Adipocyte (in vitro differentiated cells): ENCODE data around the gene ERC1.
"Not testable (repeated sequence)": the region's sequence is repeated elsewhere in the genome, so short reads cannot be mapped to it uniquely, and the experiment has no call there.

Source experiments
- DNase-seq: peaks from one replicate; pipeline ENCODE4 v3.0.0-alpha.2; 2015; ENCODE audit warnings: low read depth
- H3K27me3 ChIP-seq: replicated peaks from 2 replicates; pipeline ENCODE4 v1.7.0; 2013; ENCODE audit warnings: mild to moderate bottlenecking, low read length, moderate library complexity; ENCODE audit not compliant: control insufficient read depth, insufficient read depth
- H3K36me3 ChIP-seq: 2 replicates; pipeline ENCODE4 v1.7.0; 2013; ENCODE audit warnings: low read length, mild to moderate bottlenecking, moderate library complexity; ENCODE audit not compliant: control insufficient read depth, insufficient read depth, severe bottlenecking
- H3K4me1 ChIP-seq: 2 replicates; pipeline ENCODE4 v1.7.0; 2013; ENCODE audit warnings: mild to moderate bottlenecking, low read length, moderate library complexity; ENCODE audit not compliant: control insufficient read depth, insufficient read depth
- H3K4me3 ChIP-seq: 2 replicates; pipeline ENCODE4 v1.7.0; 2013; ENCODE audit warnings: mild to moderate bottlenecking, low read length, moderate library complexity
- H3K9ac ChIP-seq: 2 replicates; pipeline ENCODE4 v1.7.0; 2013; ENCODE audit warnings: mild to moderate bottlenecking, low read length, moderate library complexity
- H3K9me3 ChIP-seq: 2 replicates; pipeline ENCODE4 v1.7.0; 2013; ENCODE audit warnings: mild to moderate bottlenecking, low read length, moderate library complexity; ENCODE audit not compliant: control insufficient read depth

ERC1 gene

GRCh38 chr12:1313906-1314305, 322.9 kb downstream of the ERC1 start:
- no peak for DNase-seq
- no peak overlapping the region for H3K9ac ChIP-seq
- no peaks in the 10 kb centered on the region for H3K27me3 ChIP-seq
- no peak overlapping the region for H3K4me3 ChIP-seq
- no peaks in the 10 kb centered on the region for H3K36me3 ChIP-seq
- peaks cover 7% of the 10 kb centered on the region for H3K9me3 ChIP-seq
- H3K4me1 ChIP-seq = peaks cover 15% of the 10 kb centered on the region

- H3K4me3 ChIP-seq = no peak overlapping the region
- DNase-seq = no peak
- H3K9me3 ChIP-seq = peaks cover 7% of the 10 kb centered on the region
- no peaks in the 10 kb centered on the region for H3K36me3 ChIP-seq
- H3K27me3 ChIP-seq = no peaks in the 10 kb centered on the region
- no peak overlapping the region for H3K9ac ChIP-seq
- peaks cover 21% of the 10 kb centered on the region for H3K4me1 ChIP-seq
Observed at GRCh38 chr12:1314523-1314922, 323.5 kb downstream of the ERC1 start.

DNA sequence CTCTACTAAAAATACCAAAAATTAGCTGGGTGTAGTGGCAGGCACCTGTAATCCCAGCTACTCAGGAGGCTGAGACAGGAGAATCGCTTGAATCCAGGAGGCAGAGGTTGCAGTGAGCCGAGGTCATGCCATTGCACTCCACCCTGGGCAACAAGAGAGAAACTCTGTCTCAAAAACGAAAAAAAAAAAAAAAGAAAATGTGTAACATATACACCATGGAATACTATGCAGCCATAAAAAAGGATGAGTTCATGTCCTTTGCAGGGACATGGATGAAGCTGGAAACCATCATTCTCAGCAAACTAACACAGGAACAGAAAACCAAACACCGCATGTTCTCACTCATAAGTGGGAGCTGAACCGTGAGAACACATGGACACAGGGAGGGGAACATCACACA, 326.0 kb downstream of the ERC1 start:
- peaks cover 27% of the 10 kb centered on the region for H3K4me1 ChIP-seq
- H3K9ac ChIP-seq, H3K27me3 ChIP-seq, H3K4me3 ChIP-seq, H3K36me3 ChIP-seq, DNase-seq, H3K9me3 ChIP-seq: not testable (repeated sequence)

DNA sequence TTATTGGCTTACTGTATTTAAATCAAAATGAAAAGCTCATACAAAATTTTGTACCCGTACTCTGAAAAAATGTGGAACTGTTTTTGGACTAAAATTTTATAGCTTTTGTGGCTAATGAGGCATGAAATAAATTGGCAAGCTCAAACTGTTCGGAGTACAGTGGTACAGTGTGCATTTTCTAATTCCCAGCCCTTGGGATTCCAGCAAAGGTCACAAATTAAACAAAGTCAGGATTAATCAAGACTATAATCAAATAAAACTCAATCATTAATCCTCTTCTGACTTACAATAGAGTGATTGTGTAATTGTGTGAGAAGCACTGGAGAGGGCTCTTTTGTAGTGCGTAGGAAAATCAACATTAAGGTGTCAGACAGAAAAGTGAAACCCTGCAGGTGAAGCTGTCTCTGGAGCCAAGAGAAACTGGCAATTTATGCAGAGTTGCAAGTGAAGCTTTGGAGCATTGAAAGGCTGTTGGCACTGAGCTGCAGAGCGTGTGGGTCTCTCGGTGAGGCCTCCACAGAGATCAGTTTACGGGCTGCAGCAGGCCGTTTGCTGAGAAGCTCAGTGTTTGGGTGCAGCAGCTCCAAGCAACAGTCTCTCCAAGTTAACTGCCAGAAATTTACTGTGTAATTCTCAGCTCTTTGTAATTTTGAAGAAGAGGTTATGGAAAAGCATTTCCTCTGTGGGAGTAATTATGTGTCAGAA, 327.5 kb downstream of the ERC1 start:
- peaks cover 37% of the 10 kb centered on the region for H3K4me1 ChIP-seq
- peak; percentile 51 for DNase-seq

GRCh38 chr12:1319212-1319611, 328.2 kb downstream of the ERC1 start:
- Histone ChIP-seq H3K36me3 (no peaks in the 10 kb centered on the region), H3K9ac (peak overlapping the region; percentile 65), H3K4me1 (peaks cover 37% of the 10 kb centered on the region), H3K27me3 (no peaks in the 10 kb centered on the region), H3K9me3 (peaks cover 6% of the 10 kb centered on the region), H3K4me3 (peak overlapping the region; percentile 67)
- DNase-seq = peak; percentile 60

More for the DNA sequence above, 327.5 kb downstream of the ERC1 start:
- H3K27me3 ChIP-seq = no peaks in the 10 kb centered on the region
- H3K4me3 ChIP-seq = peak overlapping the region; percentile 67
- H3K9ac ChIP-seq = peak overlapping the region; percentile 65
- no peaks in the 10 kb centered on the region for H3K36me3 ChIP-seq
- peaks cover 7% of the 10 kb centered on the region for H3K9me3 ChIP-seq

- Histone ChIP-seq H3K9ac (no peak overlapping the region), H3K4me3 (no peak overlapping the region), H3K36me3 (no peaks in the 10 kb centered on the region), H3K27me3 (no peaks in the 10 kb centered on the region), H3K4me1 (peaks cover 41% of the 10 kb centered on the region), H3K9me3 (no peaks in the 10 kb centered on the region)
- DNase-seq = no peak
Observed at GRCh38 chr12:1320021-1320420, 329.0 kb downstream of the ERC1 start.

DNA sequence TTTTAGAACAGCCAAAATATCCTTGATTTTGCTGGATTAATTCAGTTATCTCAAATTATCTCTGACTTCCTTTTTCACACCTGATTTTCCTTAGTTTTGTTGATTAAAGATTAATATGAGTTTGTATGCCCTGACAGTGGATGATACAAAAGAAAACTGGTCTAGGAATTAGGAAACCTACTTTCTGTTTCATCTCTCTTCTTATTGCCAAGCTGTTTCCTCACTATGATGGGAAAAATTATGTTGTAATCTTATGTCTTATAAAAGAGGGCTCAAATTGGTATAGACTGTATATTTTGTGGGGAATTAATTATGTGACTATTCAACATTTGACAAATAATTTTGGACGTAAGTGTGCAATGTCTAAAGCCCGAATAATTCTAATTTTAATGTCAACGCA, 331.8 kb downstream of the ERC1 start:
- Histone ChIP-seq H3K9me3 (no peaks in the 10 kb centered on the region), H3K27me3 (no peaks in the 10 kb centered on the region), H3K36me3 (no peaks in the 10 kb centered on the region), H3K4me1 (peaks cover 42% of the 10 kb centered on the region), H3K9ac (peak overlapping the region; percentile 4), H3K4me3 (no peak overlapping the region)
- DNase-seq = peak; percentile 43

- no peak overlapping the region for H3K4me3 ChIP-seq
- H3K27me3 ChIP-seq = no peaks in the 10 kb centered on the region
- DNase-seq = no peak
- H3K9ac ChIP-seq = no peak overlapping the region
- H3K36me3 ChIP-seq = no peaks in the 10 kb centered on the region
- H3K9me3 ChIP-seq = no peaks in the 10 kb centered on the region
- H3K4me1 ChIP-seq = peaks cover 29% of the 10 kb centered on the region
Observed at GRCh38 chr12:1324099-1324498, 333.1 kb downstream of the ERC1 start.

GRCh38 chr12:1324910-1325309, 333.9 kb downstream of the ERC1 start:
- no peaks in the 10 kb centered on the region for H3K9me3 ChIP-seq
- no peaks in the 10 kb centered on the region for H3K27me3 ChIP-seq
- no peak for DNase-seq
- peaks cover 21% of the 10 kb centered on the region for H3K4me1 ChIP-seq
- peak overlapping the region; percentile 46 for H3K9ac ChIP-seq
- no peak overlapping the region for H3K4me3 ChIP-seq
- no peaks in the 10 kb centered on the region for H3K36me3 ChIP-seq

GRCh38 chr12:1325666-1326065, 334.6 kb downstream of the ERC1 start:
- DNase-seq = no peak
- Histone ChIP-seq H3K9ac (no peak overlapping the region), H3K4me3 (no peak overlapping the region), H3K27me3 (no peaks in the 10 kb centered on the region), H3K4me1 (peaks cover 19% of the 10 kb centered on the region), H3K9me3 (no peaks in the 10 kb centered on the region), H3K36me3 (no peaks in the 10 kb centered on the region)

GRCh38 chr12:1326258-1326657, 335.2 kb downstream of the ERC1 start:
- DNase-seq = no peak
- H3K9ac ChIP-seq = no peak overlapping the region
- no peaks in the 10 kb centered on the region for H3K27me3 ChIP-seq
- no peak overlapping the region for H3K4me3 ChIP-seq
- H3K36me3 ChIP-seq = no peaks in the 10 kb centered on the region
- H3K9me3 ChIP-seq = no peaks in the 10 kb centered on the region
- peaks cover 19% of the 10 kb centered on the region for H3K4me1 ChIP-seq

DNA sequence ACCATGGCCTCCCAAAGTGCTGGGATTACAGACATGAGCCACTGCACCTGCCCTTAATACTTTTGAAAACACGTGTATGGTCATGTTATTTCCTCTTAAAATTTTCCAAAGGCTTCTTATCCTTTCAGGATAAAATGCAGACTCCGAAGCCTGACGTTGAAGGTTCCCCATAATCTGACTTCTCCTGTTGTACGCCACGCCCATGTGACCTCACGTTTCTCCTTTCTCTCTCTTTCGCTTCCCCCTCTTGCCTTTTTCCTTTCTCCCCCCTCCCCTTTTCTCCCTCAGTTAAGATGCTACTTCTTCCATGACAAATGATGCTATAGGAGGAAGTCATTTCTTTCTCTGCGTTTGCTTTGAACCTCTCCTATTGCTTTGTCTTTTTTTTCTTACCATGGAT, 337.4 kb downstream of the ERC1 start:
- no peaks in the 10 kb centered on the region for H3K27me3 ChIP-seq
- no peak for DNase-seq
- H3K9me3 ChIP-seq = no peaks in the 10 kb centered on the region
- peaks cover 9% of the 10 kb centered on the region for H3K4me1 ChIP-seq
- H3K9ac ChIP-seq = no peak overlapping the region
- H3K4me3 ChIP-seq = no peak overlapping the region
- H3K36me3 ChIP-seq = no peaks in the 10 kb centered on the region
